ENCODE data around the gene GMDS. TPM values are rescaled to one million over a fixed set of nuclear protein-coding genes. Genes with fewer than 3 reads are reported as not detected.

GMDS gene
- polyA plus RNA-seq, 1 of the 3 experiments (the other 2 are of a cell fraction) = 12.3 TPM

GRCh38 chr6:1908784-1909183, 336.6 kb downstream of the GMDS start:
- Histone ChIP-seq H3F3A (replicated peaks; ENCODE audit: insufficient read depth) (peaks cover 3% of the 10 kb centered on the region), H3K27ac (ENCODE audit: low read depth in 2 of 2, low read length in 1 of 2) (no peak overlapping the region), H3K79me2 (ENCODE audit: insufficient read depth) (no peaks in the 10 kb centered on the region), H2AFZ (ENCODE audit: low read depth) (no peak overlapping the region), H3K27me3 (ENCODE audit: insufficient read depth) (no peaks in the 10 kb centered on the region), H3K9ac (no peak overlapping the region), H3K4me2 (no peak overlapping the region), H3K4me3 (ENCODE audit: low read depth in 2 of 2, low read length in 1 of 2) (no peak overlapping the region), H3K36me3 (replicated peaks in 1 of 2; ENCODE audit: control insufficient read depth in 1 of 2, insufficient read depth in 2 of 2, low read length in 1 of 2) (no peaks in the 10 kb centered on the region), H4K20me1 (ENCODE audit: insufficient read depth) (no peaks in the 10 kb centered on the region), H3K4me1 (ENCODE audit: control insufficient read depth in 1 of 2, insufficient read depth in 2 of 2, low read depth in 1 of 2, low read length in 1 of 2) (peaks cover 16 to 23% of the 10 kb centered on the region in 2 experiments; a peak in 3 of 4 replicates), H3K9me2 (no peaks in the 10 kb centered on the region), H3K9me3 (no peaks in the 10 kb centered on the region)
- ChIA-PET POLR2A (no interaction called here), CTCF (no interaction called here)
- WGBS (ENCODE audit: low lambda C conversion rate) = 89% methylated on average over 7 of the region's 7 CpGs
- TF ChIP-seq EZH2phosphoT487 (IDR thresholded peaks at IDR 0.05; ENCODE audit: borderline replicate concordance, low read depth) (no peak), MAX (IDR thresholded peaks at IDR 0.05; ENCODE audit: low read depth) (no peak), IRF3 (IDR thresholded peaks at IDR 0.05; ENCODE audit: low read depth, low read length) (no peak), EP300 (IDR thresholded peaks at IDR 0.05; ENCODE audit: borderline replicate concordance in 1 of 2, low read depth in 1 of 2, low read length in 1 of 2) (no peak), FOSL2 (IDR thresholded peaks at IDR 0.05; ENCODE audit: borderline replicate concordance, low read depth) (no peak), GABPA (IDR thresholded peaks at IDR 0.05; ENCODE audit: low read depth) (no peak), CTCF (IDR thresholded peaks at IDR 0.05) (no peak), NRF1 (IDR thresholded peaks at IDR 0.05; ENCODE audit: low read depth, low read length) (no peak), CHD2 (IDR thresholded peaks at IDR 0.05; ENCODE audit: low read length, partially characterized antibody) (no peak), RXRA (IDR thresholded peaks at IDR 0.05; ENCODE audit: borderline replicate concordance, low read depth) (no peak), TCF12 (IDR thresholded peaks at IDR 0.05) (no peak)
- DNase-seq = no peak

- no peaks in the 10 kb centered on the region for H3K79me2 ChIP-seq (ENCODE audit: insufficient read depth)
- CTCF ChIA-PET = interaction anchor here (1.1 to 1.4 kb wide), 2 partner anchors 15 to 50 kb away, joined by 3 read pairs; no protein-coding TSS in a partner anchor
- no peak overlapping the region for H3K4me2 ChIP-seq
- no peak overlapping the region for H3K9ac ChIP-seq
- H2AFZ ChIP-seq (ENCODE audit: low read depth) = no peak overlapping the region
- H3F3A ChIP-seq (replicated peaks; ENCODE audit: insufficient read depth) = peaks cover 3% of the 10 kb centered on the region
- no peaks in the 10 kb centered on the region for H3K9me2 ChIP-seq
- no peak for TF ChIP-seq YY1 (IDR thresholded peaks at IDR 0.05; ENCODE audit: low read depth)
- TF ChIP-seq NFIC (IDR thresholded peaks at IDR 0.05; ENCODE audit: borderline replicate concordance) = no peak
- no peak for TF ChIP-seq MXI1 (IDR thresholded peaks at IDR 0.05; ENCODE audit: low read depth, low read length)
- no peak for TF ChIP-seq CHD2 (IDR thresholded peaks at IDR 0.05; ENCODE audit: low read length, partially characterized antibody)
- TF ChIP-seq SIN3A (IDR thresholded peaks at IDR 0.05; ENCODE audit: borderline replicate concordance, low read depth, low read length) = no peak
- TF ChIP-seq RXRA (IDR thresholded peaks at IDR 0.05; ENCODE audit: borderline replicate concordance, low read depth) = no peak
- TF ChIP-seq TEAD4 (IDR thresholded peaks at IDR 0.05; ENCODE audit: borderline replicate concordance, insufficient read depth) = no peak
- no peak for TF ChIP-seq FOSL2 (IDR thresholded peaks at IDR 0.05; ENCODE audit: borderline replicate concordance, low read depth)
- TF ChIP-seq EZH2phosphoT487 (IDR thresholded peaks at IDR 0.05; ENCODE audit: borderline replicate concordance, low read depth) = no peak
- no peak for TF ChIP-seq NRF1 (IDR thresholded peaks at IDR 0.05; ENCODE audit: low read depth, low read length)
- TF ChIP-seq FOXM1 (IDR thresholded peaks at IDR 0.05; ENCODE audit: low read depth) = no peak
- no peak for TF ChIP-seq MEF2A (IDR thresholded peaks at IDR 0.05; ENCODE audit: borderline replicate concordance, low read depth)
- TF ChIP-seq RCOR1 (IDR thresholded peaks at IDR 0.05; ENCODE audit: low read length) = no peak
- TF ChIP-seq RAD21 (IDR thresholded peaks at IDR 0.05; ENCODE audit: low read length) = no peak
- TF ChIP-seq EP300 (IDR thresholded peaks at IDR 0.05; ENCODE audit: borderline replicate concordance in 1 of 2, low read depth in 1 of 2, low read length in 1 of 2) = no peak
- no peak for TF ChIP-seq POLR2AphosphoS5 (IDR thresholded peaks at IDR 0.05; ENCODE audit: low read depth, low read length)
- no peak for TF ChIP-seq GATA2 (CRISPR knock-in tag; IDR thresholded peaks at IDR 0.05)
- no peak for TF ChIP-seq ZBTB33 (IDR thresholded peaks at IDR 0.05; ENCODE audit: borderline replicate concordance, low read depth)
- no peak overlapping the region for H3K4me3 ChIP-seq (ENCODE audit: low read depth in 2 of 2, low read length in 1 of 2)
- no peak for DNase-seq
- no peaks in the 10 kb centered on the region for H3K36me3 ChIP-seq (replicated peaks in 1 of 2; ENCODE audit: control insufficient read depth in 1 of 2, insufficient read depth in 2 of 2, low read length in 1 of 2)
- H3K4me1 ChIP-seq (ENCODE audit: control insufficient read depth in 1 of 2, insufficient read depth in 2 of 2, low read depth in 1 of 2, low read length in 1 of 2) = peaks cover 14 to 37% of the 10 kb centered on the region in 2 experiments; a peak in 3 of 4 replicates
- POLR2A ChIA-PET = no interaction called here
- no peaks in the 10 kb centered on the region for H3K9me3 ChIP-seq
- H3K27ac ChIP-seq (ENCODE audit: low read depth in 2 of 2, low read length in 1 of 2) = peak overlapping the region in 1 of 2 experiments; percentile 34; a peak in 1 of 4 replicates
- WGBS (ENCODE audit: low lambda C conversion rate) = 86% methylated on average over 4 of the region's 6 CpGs
- no peaks in the 10 kb centered on the region for H4K20me1 ChIP-seq (ENCODE audit: insufficient read depth)
- H3K27me3 ChIP-seq (ENCODE audit: insufficient read depth) = no peaks in the 10 kb centered on the region
Observed at GRCh38 chr6:1906609-1907008, 338.8 kb downstream of the GMDS start.

Data from SK-N-SH (cell line).